NCI-H524 (cell line): ENCODE data around the gene AHI1.
"Not testable (repeated sequence)": the region's sequence is repeated elsewhere in the genome, so short reads cannot be mapped to it uniquely, and the experiment has no call there.

Experiments
- DNase-seq, 2 experiments: peaks; one replicate each; lab custom pipeline; 2025; lab: John Stamatoyannopoulos, UW

AHI1 gene

DNA sequence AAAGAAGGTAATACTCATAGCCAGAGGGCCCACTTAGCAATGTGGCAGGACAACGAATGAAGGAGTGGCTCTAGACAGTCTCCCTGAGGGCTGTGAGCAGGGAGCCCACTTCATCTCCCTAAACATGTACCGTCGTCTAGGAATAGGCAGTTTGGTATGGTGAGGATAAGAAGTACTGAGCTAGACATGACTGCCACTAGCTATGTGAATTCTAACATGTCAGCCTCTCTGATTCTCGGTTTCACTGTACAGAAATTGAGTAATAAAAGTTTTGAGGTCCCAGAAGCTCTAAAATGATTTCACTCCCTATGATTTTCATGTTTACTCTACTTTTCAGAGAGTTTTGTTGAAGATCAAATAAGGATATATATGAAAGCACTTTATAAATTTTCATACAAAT lies 107.1 kb downstream of the AHI1 start:
- no peak for DNase-seq

DNA sequence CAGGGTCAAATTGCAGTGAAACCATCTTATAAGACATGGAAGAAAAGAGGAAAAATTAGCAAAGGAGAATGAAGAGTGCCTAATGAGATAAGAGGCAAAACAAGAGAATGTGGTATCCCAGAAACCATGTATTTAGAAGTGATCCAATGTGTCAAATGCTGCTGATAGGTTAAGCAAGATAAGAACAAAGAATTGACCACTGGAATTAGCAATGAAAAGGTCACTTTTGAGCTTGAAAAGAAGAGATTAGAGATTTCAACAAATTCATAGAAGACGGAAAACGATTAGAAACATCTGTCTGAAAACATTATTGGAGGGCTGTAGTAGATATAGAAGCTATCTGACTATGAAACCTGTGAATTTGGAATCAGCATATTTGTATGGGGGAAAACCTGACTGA lies 112.2 kb downstream of the AHI1 start:
- no peak for DNase-seq

DNA sequence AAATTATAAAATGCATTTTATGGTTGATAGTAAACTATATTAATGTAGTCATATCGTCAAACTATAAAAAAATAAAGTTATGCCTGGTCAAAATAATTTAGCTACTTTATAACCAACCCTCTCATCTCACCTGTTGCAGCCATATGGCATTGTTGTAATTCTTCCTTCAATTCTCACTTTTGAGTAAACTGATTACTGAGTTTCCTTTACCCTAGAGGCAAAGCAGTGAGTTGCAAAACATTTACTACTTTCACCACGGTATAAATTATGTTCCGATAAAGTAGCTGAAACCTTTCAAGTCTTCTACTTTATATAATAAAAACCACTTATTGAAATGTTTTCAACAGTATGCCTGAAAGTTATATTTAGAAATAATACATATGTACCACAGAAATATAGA lies 113.8 kb downstream of the AHI1 start:
- no peak for DNase-seq

DNA sequence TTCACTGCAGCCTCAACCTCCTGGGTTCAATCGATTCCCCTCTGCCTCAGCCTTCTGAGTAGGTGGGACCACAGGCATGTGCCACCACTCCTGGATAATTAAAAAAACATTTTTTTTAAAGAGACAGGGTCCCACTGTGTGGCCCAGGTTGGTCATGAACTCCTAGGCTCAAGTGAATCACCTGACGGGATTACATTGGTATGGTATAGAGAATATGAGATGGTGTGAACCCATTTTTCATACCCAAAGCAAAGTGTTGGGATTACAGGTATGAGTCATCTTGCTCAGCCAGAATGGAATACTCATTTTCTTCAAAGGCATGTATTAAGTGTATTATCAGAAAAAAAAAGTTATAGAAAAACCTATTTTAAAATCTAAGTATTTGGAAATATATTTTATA lies 114.2 kb downstream of the AHI1 start:
- no peak for DNase-seq

DNA sequence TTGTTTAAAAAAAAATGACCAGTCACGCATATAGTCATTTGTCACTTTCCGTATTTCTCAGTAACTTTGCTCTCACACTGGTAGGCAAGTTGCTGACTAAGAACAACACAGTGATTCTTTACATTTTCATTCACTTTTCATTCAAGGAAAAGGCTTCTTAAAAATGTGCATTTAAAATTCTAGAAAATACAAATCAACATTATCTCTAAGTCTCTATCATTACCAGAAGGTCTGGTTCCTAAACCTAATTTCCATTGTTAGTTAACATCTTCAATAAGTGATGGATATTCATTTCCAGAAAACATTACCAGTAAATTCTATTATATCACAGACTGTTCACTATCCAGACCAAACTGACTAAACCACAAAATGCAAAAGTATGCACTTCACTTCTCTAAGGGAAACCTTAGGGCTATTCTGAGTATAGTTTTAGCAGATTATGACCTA lies 115.3 kb downstream of the AHI1 start:
- DNase-seq, result no peak

DNA sequence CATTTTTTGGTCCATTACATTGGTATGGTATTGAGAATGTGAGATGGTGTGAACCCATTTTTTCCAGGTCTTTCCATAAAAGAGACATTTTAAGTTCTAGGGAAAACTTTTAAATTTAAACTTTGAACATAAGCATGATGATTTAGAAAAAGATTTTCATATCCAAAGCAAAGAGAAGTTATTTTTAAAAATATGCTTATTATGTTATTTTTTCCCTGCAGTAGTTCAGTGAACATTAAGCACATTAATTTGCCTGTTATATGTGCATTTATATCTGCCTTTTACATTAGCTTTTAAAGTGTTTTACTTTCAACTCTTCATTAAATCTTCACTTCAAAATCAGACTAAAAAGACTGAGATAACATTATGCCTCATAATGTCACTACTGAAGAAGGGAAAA lies 116.7 kb downstream of the AHI1 start:
- DNase-seq, result no peak

DNA sequence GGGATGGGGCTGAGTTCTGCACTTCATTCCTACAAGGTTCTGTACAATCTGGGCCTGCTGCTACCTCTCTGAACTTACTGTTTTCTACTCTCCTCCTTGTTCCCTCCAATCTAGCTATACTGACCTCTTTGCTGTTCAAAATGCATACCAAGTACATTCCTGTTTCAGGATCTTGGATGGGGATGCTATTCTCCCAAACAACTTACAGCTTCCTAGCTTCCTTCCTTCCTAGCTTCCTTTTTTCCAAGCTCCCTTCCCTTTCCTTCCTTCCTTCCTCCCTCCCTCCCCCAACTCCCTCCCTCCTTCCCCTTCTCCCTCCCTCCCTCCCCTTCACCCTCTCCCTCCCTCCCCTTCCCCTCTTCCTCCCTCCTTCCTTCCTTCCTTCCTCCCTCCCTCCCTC lies 117.9 kb downstream of the AHI1 start:
- no peak for DNase-seq

DNA sequence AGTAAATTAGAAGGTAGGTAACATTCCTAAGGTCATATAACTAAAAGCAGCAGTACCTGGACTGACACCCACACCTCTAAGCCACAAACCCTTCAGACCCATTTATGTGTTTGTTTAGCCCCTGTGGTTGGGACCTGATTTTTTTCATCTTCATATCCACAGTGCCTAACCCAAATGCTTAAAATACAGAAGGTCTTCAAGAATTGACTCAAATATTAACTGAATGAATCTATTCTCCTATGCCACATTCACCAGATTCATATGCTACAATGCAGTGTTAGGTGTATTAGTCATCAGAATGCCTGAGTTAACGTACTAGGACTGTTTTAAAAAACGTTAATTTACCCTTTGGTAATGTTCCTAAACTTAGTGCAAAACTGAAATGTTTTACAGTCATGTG lies 124.8 kb downstream of the AHI1 start:
- no peak for DNase-seq

DNA sequence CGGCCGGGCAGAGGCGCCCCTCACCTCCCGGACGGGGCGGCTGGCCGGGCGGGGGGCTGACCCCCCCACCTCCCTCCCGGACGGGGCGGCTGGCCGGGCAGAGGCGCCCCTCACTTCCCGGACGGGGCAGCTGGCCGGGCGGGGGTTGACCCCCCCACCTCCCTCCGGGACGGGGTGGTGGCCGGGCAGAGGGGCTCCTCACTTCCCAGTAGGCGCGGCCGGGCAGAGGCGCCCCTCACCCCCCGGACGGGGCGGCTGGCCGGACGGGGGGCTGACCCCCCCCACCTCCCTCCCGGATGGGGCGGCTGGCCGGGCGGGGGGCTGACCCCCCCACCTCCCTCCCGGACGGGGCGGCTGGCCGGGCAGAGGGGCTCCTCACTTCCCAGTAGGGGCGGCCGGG lies 133.9 kb downstream of the AHI1 start:
- not testable (repeated sequence) for DNase-seq

DNA sequence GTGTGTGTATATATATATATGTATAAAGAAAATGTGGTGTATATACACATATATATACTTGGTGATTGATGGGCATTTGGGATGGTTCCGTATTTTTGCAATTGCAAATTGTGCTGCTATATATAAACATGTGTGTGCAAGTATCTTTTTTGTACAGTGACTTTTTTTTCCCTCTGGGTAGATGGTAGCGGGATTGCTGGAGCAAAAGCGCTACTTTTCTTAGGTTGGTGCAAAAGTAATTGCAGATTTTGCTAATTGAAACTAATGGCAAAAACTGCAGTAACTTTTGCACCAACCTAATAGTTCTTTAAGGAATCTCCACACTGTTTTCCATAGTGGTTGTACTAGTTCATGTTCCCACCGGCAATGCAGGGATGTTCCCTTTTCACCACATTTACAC lies 135.4 kb downstream of the AHI1 start:
- no peak for DNase-seq

DNA sequence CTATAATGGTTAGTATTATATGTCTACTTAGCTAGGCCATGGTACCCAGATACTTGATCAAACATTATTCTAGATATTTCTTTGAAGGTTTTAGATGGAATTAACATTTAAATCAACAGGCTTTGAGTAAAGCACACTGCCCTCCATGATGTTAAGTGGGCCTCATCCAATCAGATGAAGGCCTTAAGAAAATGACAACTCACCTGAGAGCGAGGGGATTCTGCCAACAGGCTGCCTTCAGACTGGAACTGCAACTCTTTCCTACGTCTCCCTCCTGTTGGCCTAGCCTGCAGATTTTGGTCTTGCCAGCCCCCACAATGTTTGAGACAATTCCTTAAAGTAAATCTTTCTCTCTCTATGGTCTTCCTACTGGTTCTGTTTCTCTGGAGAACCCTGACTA lies 137.3 kb downstream of the AHI1 start:
- no peak for DNase-seq

DNA sequence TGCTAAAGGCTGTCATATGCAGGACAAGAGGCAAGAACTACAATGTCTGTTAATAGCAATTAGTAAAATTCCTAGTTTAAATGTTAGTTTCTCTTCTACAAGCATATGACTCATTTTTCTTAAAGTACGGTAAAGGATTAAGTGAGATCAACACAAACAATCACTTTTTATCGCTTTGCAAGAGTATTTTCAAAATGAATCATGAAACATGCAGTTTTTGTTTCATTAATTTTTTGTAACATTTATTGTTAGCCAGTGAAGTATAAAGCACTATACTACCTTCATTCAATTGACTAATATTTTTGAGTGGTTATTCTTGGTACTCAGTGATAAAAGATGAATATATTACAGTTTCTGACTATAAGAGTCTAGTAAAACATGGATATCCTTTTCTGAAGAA lies 138.6 kb downstream of the AHI1 start:
- DNase-seq, result no peak

DNA sequence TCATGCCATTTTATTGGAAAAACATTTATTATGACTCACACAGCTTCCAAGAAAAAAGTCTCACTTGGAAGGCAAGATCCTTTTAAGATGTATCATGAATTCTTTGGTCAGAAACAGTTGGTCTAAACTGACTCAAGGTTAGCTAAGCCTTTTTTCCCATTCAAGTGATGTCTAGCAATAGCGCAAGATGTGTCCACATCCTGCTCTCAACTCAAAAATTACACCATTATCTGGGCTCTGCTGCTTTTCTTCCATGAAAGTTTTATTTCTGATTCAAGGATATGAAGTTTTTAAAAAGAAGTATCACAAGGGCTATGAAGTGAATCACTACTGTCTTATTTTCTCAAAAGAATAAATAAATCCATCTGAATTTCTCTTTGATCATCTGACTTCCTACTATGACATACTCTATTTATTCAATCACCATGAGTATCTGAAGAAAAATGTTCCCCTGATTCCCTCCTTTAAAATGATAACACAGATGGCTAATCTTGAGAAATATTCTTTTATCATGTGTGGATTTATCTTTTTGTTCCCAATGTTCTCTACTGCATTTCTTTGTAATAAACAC lies 139.2 kb downstream of the AHI1 start:
- DNase-seq, result no peak

DNA sequence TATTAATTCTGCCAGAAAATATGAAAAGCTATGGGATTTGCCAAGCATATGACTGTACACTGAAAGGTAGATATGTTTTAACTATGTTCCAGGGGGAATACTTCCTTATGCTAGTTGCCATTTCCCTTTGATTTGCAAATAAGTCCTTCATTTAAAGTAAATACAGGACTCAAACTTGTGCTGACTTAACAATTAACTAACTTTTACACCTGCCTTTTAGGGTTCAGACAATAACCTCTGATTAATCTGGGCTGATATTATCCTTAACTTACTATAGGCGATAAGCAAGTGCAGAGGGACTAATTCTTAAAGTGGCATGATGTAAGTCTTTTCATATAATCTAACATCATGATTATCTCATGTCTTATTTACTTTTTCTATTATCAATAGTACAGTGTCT lies 143.1 kb downstream of the AHI1 start:
- no peak for DNase-seq

DNA sequence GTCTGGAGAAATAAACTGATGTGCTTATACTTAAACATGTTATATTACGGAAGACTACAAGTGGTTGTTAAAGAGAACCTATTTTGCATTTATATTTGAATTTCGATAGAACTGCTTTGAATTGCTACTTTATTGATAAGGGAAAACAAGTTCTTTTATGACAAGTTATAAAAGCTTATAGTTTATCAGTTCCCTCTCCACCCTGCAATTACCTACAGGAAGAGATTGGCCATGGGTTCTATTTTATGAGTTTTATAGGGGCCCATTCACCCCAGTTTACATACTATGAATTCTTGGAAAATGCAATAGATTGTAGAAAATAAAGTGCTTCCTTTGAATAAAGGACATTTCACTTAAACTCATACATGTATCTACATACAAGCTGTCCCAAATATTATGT lies 144.4 kb downstream of the AHI1 start:
- DNase-seq, result no peak

DNA sequence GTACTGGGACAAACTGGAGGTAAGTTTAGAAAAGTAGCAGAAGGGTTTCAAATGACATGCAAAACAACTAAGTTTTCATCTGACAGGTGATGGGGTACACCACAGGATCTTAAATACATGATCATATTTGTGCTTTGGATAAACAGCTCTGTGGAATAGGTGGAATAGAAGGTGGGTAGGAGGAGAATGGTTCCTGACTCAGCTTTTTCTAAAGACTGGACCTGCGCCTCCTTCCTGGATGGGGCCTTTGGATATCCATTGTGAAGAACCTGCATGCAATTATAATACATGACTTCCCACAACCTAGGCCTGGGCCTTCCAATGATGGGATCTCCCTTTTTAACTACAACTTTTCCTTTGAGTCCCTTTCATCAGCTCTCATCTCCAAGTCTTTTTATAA lies 145.9 kb downstream of the AHI1 start:
- no peak for DNase-seq

DNA sequence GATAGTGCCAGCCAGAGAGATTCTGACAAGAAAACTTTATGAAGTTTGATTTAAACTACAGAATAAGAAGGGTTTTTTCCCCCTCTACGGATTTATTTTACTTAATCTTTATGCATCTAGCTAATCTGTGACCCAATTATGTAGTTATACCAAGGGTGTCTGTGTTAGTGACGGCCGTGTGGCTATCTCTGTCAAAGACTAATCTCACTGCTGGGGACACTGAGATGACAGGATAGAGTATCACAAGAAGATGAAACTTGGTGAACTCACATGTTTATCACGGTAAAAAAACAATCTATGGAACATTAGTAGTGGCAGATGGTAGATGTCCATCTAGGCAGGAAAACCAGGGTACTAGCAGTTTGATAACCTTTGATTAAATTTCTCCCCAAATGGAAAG lies 149.7 kb downstream of the AHI1 start:
- no peak for DNase-seq

DNA sequence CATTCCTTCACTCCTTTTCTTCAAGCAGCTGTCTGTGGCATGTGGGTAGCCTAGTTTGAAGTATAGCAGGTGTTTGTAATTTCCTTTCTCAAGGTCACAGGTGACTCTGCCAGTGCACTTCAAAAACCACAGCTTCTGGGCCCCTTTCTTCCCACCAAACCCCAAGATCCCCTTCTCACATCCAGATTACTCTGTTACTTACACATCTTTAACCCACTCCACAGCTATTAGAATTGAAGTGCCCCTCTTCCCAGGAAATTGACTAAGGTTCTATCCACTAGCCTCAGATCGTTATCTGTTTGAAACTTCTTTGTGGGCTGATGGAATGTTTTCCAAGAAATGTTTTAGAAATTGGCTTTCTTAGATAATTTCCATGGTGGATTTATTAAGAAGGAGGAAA lies 150.8 kb downstream of the AHI1 start:
- DNase-seq, result no peak

DNA sequence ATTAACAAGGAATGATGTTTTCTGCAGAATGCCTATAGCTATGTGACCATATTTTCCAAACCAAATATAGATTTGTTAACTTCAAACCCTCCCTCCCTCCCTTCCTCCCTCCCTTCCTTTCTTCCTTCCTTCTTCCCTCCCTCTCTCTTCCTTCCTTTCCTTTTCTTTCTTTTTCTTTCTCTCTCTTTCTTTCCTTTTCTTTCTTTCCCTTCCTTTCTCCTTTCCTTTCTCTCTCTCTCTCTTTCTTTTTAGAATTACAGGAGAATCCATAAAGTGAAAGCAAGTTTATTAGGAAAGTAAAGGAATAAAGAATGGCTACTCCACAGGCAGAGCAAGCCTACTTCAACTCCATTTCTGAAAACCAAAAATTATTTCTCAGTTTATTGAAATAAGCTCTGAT lies 153.0 kb downstream of the AHI1 start:
- no peak for DNase-seq

DNA sequence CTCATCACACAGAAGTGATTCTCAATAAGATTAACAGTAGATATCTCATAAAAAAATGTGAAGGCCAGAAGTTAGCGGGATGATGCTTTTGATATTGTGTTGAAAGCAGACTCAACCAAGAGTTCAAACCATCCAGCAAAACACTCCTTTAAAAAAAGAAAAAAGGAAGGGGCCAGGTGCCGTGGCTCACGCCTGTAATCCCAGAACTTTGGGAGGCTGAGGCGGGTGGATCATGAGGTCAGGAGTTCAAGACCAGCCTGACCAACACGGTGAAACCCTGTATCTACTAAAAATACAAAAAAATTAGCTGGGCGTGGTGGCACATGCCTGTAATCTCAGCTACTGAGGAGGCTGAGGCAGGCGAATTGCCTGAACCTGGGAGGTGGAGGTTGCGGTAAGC lies 157.6 kb downstream of the AHI1 start:
- DNase-seq, result not testable (repeated sequence)

DNA sequence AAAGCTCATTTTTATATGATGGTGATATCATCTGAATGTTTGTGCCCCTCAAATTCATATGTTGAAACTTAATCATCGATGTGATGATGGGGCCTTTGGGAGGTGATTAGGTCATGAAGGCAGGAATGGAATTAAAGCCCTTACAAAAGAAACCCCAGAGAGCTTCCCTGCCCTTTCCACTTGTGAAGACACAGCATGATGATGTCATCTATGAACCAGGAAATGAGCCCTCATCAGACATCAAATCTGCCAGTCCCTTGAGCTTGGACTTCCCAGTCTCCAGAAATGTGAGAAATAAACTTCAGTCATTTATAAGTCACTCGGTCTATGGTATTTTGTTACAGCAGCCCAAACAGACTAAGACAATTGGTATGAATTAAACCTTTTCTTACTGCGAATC lies 163.4 kb downstream of the AHI1 start:
- no peak for DNase-seq

DNA sequence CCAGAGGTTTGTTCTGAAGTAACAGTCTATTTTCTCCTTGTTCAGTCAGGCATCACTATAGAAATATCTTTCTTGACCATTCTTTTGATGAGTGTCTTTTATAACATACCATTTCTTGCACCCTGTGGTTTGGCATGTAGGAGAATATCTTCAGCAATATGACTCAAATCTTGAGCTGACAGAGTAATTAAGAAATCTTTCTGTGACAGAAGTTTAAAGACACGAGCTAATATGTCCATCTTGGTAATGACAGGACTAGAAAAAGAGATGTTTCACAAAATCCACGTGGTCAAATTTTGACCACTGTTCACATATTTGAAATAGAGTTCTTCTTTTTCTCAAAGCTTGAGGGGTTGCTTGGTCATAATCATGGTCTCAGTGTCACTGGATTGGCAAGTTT lies 166.5 kb downstream of the AHI1 start:
- DNase-seq, result no peak

DNA sequence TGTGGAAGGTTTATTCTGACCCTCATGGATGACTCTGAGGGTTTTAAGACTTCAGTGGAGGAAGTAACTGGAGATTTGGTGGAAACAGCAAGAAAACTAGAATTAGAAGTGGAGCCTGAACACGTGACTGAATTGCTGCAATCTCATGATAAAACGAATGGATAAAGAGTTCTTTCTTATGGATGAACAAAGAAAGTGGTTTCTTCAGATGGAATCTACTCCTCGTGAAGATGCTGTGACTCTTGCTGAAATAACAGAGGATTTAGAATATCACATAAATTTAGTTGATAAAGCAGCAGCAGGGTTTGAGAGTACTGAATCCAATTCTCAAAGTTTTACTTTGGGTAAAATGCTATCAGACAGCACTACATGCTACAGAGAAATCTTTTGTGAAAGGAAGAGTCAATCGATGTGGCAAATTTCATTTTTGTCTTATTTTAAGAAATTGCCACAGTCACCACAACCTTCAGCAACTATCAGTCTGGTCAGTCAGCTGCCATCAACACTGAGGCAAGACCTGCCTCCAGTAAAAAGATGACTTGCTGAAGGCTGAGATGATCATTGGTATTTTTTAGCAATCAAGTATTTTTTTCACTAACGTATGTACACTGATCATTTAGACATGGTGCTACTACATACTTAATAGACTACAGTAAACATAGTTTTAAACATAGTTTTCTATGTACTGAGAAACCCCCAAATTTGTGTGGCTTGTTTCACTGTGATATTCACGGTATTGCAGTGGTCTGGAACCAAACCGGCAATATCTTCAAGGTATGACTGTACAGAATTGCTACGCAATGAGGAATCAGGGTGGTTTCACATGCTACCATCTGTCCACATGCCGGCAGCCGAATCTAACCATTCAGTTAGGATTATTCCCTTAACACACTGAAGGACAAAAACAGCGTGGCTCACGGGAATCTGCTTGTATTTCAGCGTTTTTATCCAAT lies 167.4 kb downstream of the AHI1 start:
- no peak for DNase-seq

DNA sequence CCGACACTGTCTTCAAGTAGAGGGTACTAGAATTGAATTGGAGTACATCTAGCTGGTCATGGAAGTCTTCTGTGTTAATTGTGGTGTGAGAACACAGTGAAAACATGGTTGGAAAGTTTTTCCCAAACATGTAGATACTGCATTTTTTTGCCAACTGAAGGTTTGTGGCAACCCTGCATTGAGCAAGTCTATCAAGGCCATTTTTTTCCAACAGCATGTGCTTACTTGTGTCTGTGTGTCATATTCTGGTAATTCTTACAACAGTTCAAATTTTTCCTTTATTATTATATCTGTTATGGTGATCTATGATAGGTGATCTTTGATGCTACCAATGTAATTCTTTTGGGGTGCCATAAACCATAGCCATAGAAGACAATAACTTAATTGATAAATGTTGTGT lies 169.4 kb downstream of the AHI1 start:
- no peak for DNase-seq
